WERI-Rb-1 (cell line): ENCODE results near the gene BAD.

Experiments used
- DNase-seq: peaks from one replicate; pipeline ENCODE4 v3.0.0-alpha.2; 2020
- H3K27ac ChIP-seq: fragments of 250-450 bp; sonication (Bioruptor Pico); 2 replicates; pipeline ENCODE4 v1.5.1; 2020; ENCODE audit warnings: mild to moderate bottlenecking, moderate library complexity
- H3K27me3 ChIP-seq: fragments of 250-450 bp; sonication (Bioruptor Pico); 2 replicates; pipeline ENCODE4 v1.5.1; 2021; ENCODE audit warnings: mild to moderate bottlenecking, low read depth, moderate library complexity; ENCODE audit not compliant: insufficient read depth, severe bottlenecking
- H3K36me3 ChIP-seq: fragments of 250-450 bp; sonication (Bioruptor Pico); 2 replicates; pipeline ENCODE4 v1.5.1; 2020; ENCODE audit warnings: mild to moderate bottlenecking, moderate library complexity
- H3K4me3 ChIP-seq: 2 replicates; pipeline ENCODE4 v1.5.1; 2011; ENCODE audit warnings: low read depth, mild to moderate bottlenecking, control low read depth, low read length
- H3K9me3 ChIP-seq: fragments of 250-450 bp; sonication (Bioruptor Pico); 2 replicates; pipeline ENCODE4 v1.5.1; 2021; ENCODE audit warnings: mild to moderate bottlenecking, moderate library complexity; ENCODE audit not compliant: severe bottlenecking
- TF ChIP-seq, protein P1 (sequence below): IDR thresholded peaks from 2 replicates; pipeline ENCODE4 v1.5.1; 2011; ENCODE audit warnings: low read depth, mild to moderate bottlenecking, control low read depth, inconsistent platforms, low read length

BAD gene

DNA sequence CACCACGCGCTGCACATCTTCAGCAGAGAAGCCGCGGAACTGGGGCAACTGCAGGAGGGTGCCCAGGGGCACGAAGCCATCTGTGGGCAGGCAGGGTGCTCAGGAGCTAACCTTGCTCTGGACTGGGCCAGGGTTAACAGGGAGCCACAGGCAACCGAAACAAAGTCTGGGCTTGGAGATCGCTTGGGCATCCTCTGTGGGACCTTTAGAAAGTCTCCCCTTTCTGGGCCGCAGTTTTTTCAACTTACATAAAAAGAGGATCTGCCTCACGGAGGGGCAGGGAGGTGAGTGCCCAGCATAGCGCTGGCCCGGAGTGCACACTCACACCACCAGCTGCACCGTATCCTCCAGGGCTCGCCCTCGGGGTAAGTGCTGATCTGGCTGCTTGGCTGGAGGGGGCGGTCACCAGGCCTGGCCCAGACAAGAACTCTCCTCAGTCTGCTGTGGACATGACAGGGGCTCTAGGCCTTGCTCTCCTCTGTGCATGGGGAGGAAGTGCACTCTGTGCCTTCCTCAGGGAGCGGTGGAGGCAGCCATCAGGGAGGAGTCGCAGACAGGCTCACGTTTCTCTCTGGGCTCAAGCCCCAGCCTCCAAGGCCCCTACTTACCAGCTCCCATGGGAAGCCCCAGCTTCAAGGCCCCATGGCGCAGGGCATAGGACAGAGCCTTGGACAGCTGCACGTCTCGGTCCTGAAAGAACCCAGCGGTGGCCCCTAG is 59.4 kb downstream of the BAD start:
- Histone ChIP-seq H3K4me3 (peak overlapping the region; percentile 70), H3K27me3 (no peaks in the 10 kb centered on the region), H3K36me3 (no peaks in the 10 kb centered on the region; the same call in 1 of the 2 replicates), H3K9me3 (no peaks in the 10 kb centered on the region), H3K27ac (peak overlapping the region; percentile 75)
- DNase-seq = no peak
- TF ChIP-seq, protein P1, sequence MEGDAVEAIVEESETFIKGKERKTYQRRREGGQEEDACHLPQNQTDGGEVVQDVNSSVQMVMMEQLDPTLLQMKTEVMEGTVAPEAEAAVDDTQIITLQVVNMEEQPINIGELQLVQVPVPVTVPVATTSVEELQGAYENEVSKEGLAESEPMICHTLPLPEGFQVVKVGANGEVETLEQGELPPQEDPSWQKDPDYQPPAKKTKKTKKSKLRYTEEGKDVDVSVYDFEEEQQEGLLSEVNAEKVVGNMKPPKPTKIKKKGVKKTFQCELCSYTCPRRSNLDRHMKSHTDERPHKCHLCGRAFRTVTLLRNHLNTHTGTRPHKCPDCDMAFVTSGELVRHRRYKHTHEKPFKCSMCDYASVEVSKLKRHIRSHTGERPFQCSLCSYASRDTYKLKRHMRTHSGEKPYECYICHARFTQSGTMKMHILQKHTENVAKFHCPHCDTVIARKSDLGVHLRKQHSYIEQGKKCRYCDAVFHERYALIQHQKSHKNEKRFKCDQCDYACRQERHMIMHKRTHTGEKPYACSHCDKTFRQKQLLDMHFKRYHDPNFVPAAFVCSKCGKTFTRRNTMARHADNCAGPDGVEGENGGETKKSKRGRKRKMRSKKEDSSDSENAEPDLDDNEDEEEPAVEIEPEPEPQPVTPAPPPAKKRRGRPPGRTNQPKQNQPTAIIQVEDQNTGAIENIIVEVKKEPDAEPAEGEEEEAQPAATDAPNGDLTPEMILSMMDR = no peak

DNA sequence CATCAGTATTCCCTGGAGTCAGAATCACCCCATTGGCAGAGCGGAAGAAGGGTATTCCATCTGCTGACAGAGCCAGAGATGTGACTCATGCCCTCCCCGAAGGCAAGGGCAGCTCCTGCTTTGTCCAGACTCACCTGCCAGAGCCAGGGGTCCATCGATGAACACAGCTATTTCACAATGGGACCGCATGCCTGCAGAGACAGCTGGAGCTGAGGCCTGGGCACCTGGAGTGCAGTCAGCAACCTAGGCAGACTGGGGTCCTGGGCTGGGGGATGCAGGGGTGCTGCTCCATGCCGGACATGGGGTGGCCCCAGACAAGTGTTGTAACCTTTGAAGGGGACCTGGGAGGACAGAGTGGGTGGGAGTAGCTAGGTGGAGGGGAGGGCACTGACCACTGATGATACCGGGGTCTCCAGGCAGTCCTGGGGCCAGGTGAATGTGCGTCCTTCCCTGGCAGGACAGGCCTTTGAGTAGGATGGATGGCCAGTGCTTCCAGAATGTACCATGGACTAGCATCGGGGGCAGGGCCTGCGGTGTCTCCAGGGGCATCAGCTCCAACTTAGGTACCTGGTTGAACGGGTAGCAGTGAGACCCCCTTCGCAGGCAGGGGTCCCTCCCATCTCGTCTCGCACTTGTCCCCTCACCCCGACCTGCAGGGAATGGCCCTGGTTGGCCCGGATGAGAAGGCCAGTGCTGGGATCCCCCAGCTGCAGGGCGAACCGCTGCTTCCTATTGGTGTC is 60.1 kb downstream of the BAD start:
- TF ChIP-seq, protein P1 = no peak
- H3K27me3 ChIP-seq = no peaks in the 10 kb centered on the region
- H3K4me3 ChIP-seq = no peak overlapping the region
- no peak for DNase-seq
- H3K27ac ChIP-seq = no peak overlapping the region
- no peaks in the 10 kb centered on the region; the same call in 1 of the 2 replicates for H3K36me3 ChIP-seq
- H3K9me3 ChIP-seq = no peaks in the 10 kb centered on the region

DNA sequence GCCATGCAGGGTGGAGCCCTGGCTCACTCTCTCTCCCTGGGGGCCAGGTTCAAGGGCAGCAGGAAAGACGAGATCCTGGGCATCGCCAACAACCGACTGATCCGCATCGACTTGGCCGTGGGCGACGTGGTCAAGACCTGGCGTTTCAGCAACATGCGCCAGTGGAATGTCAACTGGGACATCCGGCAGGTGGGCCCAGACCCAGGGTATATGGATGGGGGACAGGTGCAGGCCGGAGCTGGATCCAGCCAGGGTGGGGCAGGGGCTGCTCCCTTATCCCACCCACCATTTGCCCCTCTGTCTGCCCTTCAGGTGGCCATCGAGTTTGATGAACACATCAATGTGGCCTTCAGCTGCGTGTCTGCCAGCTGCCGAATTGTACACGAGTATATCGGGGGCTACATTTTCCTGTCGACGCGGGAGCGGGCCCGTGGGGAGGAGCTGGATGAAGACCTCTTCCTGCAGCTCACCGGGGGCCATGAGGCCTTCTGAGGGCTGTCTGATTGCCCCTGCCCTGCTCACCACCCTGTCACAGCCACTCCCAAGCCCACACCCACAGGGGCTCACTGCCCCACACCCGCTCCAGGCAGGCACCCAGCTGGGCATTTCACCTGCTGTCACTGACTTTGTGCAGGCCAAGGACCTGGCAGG is 61.3 kb downstream of the BAD start:
- Histone ChIP-seq H3K36me3 (no peaks in the 10 kb centered on the region; the same call in 1 of the 2 replicates), H3K4me3 (no peak overlapping the region), H3K9me3 (no peaks in the 10 kb centered on the region), H3K27ac (no peak overlapping the region), H3K27me3 (no peaks in the 10 kb centered on the region)
- TF ChIP-seq, protein P1 = no peak
- no peak for DNase-seq

DNA sequence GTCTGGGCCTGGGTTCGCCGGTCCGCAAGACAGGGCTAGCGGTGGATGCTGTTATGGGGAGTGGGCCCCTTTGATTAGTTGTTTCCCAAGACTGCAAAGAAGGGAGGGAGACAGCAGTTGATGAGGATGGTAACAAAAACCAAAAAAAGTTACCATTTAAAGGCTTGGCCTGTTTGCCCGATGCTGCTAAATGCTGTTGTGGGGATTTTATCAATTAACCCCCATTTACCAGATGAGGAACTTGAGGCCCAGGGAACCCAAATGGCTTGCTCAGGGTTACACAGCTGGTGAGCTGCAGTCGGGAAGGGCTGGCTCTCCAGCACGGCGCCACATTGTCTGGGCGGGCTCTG is 61.8 kb downstream of the BAD start:
- H3K27ac ChIP-seq = no peak overlapping the region
- no peak overlapping the region for H3K4me3 ChIP-seq
- no peak for DNase-seq
- TF ChIP-seq, protein P1 = no peak
- no peaks in the 10 kb centered on the region for H3K9me3 ChIP-seq
- H3K36me3 ChIP-seq = no peaks in the 10 kb centered on the region; the same call in 1 of the 2 replicates
- no peaks in the 10 kb centered on the region for H3K27me3 ChIP-seq

DNA sequence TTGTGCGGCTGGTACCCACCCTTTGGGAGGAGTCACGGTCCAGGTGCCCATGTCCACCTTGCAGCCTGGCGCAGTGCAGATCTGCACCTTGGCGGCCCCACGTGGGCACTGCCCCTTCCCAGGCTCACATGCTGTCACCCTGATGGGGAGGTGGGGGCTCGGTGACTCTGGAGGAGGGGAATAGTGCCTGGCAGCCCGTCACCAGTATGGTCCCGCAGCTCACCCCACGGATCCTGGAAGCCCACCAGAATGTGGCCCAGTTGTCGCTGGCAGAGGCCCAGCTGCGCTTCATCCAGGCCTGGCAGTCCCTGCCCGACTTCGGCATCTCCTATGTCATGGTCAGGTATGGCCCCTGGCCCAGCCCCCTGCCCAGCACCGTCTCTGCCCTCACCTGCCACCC is 63.7 kb downstream of the BAD start:
- no peaks in the 10 kb centered on the region for H3K9me3 ChIP-seq
- H3K27me3 ChIP-seq = no peaks in the 10 kb centered on the region
- H3K36me3 ChIP-seq = no peaks in the 10 kb centered on the region; the same call in 1 of the 2 replicates
- no peak overlapping the region for H3K4me3 ChIP-seq
- TF ChIP-seq, protein P1 = no peak
- no peak for DNase-seq
- H3K27ac ChIP-seq = no peak overlapping the region
